Mammary epithelial cell (primary cell): ENCODE data around the gene LRMDA.

Source experiments
- EZH2 ChIP-seq: IDR thresholded peaks from 2 replicates; pipeline ENCODE4 v1.6.1; 2012; ENCODE audit warnings: low read length, inconsistent platforms, borderline replicate concordance
- TF ChIP-seq, protein P1 (sequence below), 2 donors: IDR thresholded peaks in 1 of 2; conservative IDR thresholded peaks in 1 of 2; 2 replicates each; pipeline ENCODE4 v1.5.1; 2011 to 2012; ENCODE audit warnings: inconsistent platforms in 2 of 2, low read length in 2 of 2, mild to moderate bottlenecking in 2 of 2, control low read depth in 1 of 2, low read depth in 1 of 2; ENCODE audit not compliant: insufficient read depth in 1 of 2; ENCODE audit errors: extremely low read depth in 1 of 2

DNA sequence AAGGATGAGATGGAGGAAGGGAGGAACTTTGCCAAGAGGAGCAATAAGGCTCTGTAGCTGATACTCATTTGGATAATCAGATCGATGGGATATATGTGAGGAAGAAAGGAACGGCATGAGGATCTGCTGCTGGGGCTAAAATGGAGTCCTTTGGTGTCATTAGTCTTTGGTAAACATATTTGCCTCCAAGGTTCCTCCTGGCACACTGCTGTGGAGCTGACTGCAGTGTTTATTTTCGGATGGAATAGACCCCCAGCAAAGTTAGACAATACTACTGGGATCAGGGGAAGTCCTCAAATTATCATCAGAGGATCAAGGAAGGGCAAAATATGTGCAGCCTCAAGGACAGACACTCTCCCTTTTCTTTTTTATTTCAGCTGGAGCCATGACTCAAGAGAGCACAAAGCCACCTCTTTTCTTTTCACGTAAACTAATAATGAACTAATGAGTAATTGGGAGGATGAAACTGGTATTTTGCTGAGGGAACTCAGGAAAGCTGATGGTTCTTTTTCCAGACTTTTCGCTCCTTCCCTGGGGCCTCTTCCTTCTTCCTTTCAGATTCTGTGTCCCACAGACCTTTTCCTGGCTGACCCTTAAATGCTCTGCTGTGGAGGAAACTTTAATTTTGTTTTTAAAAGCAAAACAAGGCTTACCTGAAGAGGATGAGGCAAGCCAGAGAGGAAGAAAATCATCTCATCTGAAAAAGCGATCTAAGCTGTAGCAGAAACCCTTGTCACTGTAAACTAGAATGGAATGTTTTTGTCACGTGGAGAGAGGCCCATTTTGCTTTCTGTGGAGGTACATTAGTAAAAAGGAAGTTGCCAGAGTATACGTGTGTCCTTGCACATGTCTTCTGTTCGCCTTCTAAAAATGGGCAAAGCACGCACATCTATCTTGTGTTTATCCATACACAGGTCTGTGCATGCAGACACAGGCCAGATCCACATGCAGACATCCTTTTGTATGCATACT is 33.3 kb downstream of the LRMDA start:
- TF ChIP-seq, protein P1, sequence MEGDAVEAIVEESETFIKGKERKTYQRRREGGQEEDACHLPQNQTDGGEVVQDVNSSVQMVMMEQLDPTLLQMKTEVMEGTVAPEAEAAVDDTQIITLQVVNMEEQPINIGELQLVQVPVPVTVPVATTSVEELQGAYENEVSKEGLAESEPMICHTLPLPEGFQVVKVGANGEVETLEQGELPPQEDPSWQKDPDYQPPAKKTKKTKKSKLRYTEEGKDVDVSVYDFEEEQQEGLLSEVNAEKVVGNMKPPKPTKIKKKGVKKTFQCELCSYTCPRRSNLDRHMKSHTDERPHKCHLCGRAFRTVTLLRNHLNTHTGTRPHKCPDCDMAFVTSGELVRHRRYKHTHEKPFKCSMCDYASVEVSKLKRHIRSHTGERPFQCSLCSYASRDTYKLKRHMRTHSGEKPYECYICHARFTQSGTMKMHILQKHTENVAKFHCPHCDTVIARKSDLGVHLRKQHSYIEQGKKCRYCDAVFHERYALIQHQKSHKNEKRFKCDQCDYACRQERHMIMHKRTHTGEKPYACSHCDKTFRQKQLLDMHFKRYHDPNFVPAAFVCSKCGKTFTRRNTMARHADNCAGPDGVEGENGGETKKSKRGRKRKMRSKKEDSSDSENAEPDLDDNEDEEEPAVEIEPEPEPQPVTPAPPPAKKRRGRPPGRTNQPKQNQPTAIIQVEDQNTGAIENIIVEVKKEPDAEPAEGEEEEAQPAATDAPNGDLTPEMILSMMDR (conservative IDR thresholded peaks at IDR 0.05 in 1 of 2, IDR thresholded peaks at IDR 0.05 in 1 of 2; ENCODE audit: extremely low read depth in 1 of 2, insufficient read depth in 1 of 2, low read depth in 1 of 2, low read length in 2 of 2) = no peak
- TF ChIP-seq EZH2 = no peak
